ENCODE data around the gene CCDC106.

The CCDC106 gene

DNA sequence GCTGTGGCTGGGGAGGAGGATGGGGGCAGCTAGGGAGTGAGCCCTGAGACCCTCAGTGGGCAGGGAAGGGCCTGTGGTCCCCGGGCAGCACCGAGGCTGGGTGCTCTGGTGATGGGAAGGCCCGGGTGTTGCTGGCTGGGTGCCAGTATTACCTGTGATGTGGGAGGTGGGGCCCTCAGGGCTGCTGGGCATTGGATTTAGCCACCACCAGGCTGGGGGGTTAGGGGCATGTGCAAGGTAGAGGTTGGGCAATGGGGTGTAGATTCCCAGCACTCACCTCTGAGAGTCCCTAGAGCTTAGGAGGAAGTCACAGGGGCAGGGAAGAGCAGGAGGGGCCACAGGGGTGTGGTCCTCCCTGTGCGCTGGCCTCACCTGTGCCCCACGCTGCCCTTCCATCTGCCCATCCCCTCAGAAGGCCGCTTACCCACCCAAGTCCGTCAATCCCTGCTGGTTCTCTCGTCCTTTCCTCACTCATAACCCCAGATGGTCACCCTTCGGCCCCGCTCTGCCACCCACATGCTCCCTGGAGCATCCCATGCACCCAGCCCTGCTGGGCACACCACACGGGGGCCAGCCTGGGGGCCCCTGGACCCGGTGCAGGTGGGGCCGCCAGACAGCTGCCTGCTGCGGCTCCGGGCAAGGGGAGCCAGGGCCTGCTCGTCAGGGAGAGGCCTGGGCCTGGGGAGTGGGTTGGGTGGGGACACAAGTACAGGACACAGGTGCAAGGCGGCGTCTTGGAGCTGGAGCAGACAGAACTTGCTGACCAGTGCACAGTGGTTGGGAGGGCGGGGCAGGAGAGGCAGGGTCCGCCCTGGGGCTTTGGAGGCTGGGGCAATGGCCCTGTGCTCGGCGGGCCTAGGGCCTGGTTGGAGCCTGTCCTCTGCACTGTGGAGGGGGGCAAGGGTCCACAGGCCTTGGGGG is 39.5 kb downstream of the CCDC106 start:
- H3K4me3 ChIP-seq (ENCODE audit: control insufficient read depth, low read depth, low read length) = no peak overlapping the region
- TF ChIP-seq, protein P1, sequence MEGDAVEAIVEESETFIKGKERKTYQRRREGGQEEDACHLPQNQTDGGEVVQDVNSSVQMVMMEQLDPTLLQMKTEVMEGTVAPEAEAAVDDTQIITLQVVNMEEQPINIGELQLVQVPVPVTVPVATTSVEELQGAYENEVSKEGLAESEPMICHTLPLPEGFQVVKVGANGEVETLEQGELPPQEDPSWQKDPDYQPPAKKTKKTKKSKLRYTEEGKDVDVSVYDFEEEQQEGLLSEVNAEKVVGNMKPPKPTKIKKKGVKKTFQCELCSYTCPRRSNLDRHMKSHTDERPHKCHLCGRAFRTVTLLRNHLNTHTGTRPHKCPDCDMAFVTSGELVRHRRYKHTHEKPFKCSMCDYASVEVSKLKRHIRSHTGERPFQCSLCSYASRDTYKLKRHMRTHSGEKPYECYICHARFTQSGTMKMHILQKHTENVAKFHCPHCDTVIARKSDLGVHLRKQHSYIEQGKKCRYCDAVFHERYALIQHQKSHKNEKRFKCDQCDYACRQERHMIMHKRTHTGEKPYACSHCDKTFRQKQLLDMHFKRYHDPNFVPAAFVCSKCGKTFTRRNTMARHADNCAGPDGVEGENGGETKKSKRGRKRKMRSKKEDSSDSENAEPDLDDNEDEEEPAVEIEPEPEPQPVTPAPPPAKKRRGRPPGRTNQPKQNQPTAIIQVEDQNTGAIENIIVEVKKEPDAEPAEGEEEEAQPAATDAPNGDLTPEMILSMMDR (IDR thresholded peaks at IDR 0.05; ENCODE audit: control insufficient read depth, insufficient read depth, low read depth, low read length, missing control alignments) = no peak
- no peak for DNase-seq (ENCODE audit: low read depth)

DNA sequence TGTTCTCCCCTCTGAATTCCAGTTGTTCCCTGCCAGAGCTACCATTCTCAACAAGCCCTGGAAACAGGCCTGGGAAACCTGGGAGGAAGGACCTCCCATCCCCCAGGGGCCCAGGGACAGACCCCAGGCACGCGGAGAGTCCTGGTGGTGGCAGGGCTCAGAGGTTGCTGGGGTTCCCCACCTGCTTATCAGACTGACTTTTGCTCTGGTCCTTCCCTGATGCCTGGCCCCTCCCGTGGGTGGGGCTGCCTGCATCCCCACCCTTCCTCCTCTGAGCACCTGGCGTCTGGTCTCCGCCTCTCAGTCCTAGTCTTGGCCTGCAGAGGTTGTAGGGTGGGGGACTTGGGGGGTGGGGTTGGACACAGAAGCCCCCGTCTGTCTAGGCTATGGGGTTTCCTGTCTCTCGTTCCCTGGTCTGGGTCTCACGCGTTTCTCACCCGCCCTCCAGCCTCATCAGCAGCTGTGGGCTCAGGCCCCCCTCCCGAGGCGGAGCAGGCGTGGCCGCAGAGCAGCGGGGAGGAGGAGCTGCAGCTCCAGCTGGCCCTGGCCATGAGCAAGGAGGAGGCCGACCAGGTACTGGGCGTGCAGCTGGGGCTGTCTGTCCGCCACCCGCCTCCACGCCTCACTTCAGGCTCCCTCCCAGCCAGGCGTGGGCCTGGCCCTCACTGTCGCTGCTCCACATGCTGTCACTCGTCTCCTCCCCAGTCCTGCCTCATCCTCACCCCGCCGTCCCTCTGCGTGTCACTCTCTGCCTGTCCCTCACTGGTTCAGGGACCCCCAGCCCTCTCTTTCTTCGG is 40.6 kb downstream of the CCDC106 start:
- TF ChIP-seq, protein P1 (IDR thresholded peaks at IDR 0.05; ENCODE audit: control insufficient read depth, insufficient read depth, low read depth, low read length, missing control alignments) = no peak
- no peak for DNase-seq (ENCODE audit: low read depth)
- no peak overlapping the region for H3K4me3 ChIP-seq (ENCODE audit: control insufficient read depth, low read depth, low read length)

DNA sequence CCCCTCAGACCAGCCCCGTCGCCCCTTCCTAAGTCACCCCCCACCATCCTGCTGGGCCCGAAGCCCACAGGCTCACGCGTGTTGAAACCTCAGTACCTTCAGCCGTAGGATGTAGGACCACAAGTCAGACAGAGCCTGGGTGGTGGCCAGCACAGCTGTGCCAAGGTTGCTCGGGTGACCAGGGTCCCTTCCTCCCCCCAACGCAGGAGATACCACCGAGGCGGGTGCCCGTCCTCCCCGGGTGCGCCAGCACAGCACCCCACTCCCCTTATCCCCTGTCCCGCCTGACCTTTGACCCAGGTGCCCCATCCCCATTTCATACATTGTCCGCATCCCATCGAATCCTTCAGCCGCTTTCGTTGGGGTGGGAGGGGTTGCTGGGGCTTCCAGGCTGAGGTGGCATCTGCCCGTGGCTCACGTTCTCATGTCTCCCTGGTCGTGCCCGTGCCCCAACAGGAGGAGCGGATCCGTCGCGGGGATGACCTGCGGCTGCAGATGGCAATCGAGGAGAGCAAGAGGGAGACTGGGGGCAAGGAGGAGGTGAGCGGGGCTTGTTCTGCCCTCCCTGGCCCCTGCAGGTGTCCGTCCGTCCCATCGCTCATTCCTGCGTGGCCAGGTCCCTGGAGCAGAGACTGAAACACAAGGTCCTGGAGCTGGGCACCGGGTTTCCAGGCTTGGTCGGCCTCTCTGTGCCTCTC is 41.5 kb downstream of the CCDC106 start:
- TF ChIP-seq, protein P1 (IDR thresholded peaks at IDR 0.05; ENCODE audit: control insufficient read depth, insufficient read depth, low read depth, low read length, missing control alignments) = no peak
- no peak overlapping the region for H3K4me3 ChIP-seq (ENCODE audit: control insufficient read depth, low read depth, low read length)
- DNase-seq (ENCODE audit: low read depth) = no peak

DNA sequence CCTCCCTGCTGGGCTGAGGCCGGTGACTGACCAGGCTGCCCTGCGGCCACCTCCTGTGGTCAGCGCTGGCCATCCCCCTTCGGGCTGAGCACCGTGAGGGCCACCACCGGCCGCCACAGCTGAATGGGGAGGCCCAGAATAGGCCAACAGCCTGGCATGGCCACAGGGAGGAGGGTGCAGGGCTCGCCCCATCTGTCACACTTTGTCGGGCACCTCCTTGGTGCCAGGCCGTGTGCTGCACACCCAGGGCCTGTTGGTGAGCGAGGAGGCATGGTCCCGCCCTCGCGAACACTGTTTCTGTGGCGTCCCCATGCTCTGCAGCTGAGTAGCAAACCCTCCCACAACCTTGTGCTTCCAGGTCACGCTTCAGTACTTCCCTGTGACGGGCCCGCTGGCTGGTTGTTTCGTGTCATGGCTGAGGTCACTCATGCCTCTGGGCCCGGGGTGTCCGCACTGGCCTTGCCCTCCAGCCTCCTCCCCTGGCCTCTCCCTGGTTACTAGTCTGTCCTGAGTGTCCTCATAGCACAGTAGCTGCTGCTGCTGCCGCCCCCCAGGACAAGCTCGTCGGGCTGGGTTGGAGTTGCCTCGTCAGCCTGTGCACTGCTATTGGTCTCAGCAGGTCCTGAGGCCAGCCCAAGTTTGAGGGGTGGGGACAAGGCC is 42.2 kb downstream of the CCDC106 start:
- H3K4me3 ChIP-seq (ENCODE audit: control insufficient read depth, low read depth, low read length) = no peak overlapping the region
- TF ChIP-seq, protein P1 (IDR thresholded peaks at IDR 0.05; ENCODE audit: control insufficient read depth, insufficient read depth, low read depth, low read length, missing control alignments) = no peak
- no peak for DNase-seq (ENCODE audit: low read depth)

DNA sequence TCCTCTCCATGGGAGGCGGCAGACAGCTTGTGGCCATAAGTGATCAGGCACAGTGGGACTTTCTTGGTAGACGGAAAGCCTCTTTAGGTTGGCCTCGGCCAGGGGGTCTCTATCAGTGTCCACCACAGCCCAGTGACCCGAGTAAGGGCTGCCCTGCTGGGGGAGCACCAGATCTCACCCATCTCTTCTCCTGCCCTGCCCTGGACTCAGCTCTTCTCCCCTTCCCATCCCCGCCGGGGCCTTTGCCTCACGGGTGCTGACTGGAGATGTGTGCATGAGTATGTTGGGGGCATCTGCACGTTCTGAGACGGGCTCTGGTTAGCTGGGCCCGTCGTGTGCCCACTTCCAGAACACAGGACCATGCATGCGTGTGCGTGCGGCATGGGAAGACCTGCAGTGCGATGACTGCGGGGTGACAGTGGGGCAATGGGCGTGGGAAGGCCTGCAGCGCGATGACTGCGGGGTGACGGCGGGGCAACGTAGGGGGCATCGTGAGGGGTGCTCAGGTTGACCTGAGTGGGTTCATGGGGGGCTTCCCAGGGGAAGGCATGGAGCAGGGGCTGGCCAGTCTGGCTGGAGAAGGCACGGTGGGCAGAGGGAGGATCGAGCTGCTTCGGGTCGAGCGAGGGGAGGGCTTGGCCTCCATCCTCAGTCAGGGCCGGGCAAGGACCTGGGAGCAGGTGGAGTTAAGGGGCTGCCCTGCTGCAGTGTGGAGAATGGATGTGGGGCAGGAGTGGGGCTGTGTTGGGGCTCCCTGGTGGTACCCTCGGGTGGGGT is 42.9 kb downstream of the CCDC106 start:
- no peak overlapping the region for H3K4me3 ChIP-seq (ENCODE audit: control insufficient read depth, low read depth, low read length)
- DNase-seq (ENCODE audit: low read depth) = no peak
- TF ChIP-seq, protein P1 (IDR thresholded peaks at IDR 0.05; ENCODE audit: control insufficient read depth, insufficient read depth, low read depth, low read length, missing control alignments) = no peak

Data from AG09309 (cell line).